NOMO-1 (cell line): Measurements from ENCODE around the gene HHAT.
A peak's percentile ranks its signal among the peaks of the same experiment; 100 is the strongest.

Experiments used
- DNase-seq, 2 experiments: peaks; one replicate each; lab custom pipeline; 2025; ENCODE audit not compliant: unreplicated experiment in 2 of 2; lab: John Stamatoyannopoulos, UW

The HHAT gene

DNA sequence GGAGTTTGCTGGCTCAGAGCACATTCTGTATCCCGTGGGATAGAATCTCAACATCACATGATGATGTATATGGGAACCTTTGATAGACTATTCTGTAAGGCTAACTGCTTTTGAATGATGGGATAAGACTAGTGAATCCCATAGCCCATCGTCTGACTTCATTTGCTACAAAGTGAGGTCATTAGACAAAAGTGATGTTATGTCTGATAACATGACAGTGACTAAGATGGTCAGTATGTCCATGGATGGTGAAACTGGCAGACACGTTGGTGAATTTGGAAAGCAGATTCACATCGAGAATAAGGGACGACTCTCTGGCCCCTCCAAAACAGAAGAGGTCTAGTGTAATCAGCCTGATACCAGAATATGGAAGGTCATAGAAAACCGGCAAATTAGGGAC lies 108.4 kb downstream of the HHAT start:
- no peak for DNase-seq

- no peak for DNase-seq
These were observed 109.1 kb downstream of the HHAT start for GRCh38 chr1:210437781-210438180.

DNA sequence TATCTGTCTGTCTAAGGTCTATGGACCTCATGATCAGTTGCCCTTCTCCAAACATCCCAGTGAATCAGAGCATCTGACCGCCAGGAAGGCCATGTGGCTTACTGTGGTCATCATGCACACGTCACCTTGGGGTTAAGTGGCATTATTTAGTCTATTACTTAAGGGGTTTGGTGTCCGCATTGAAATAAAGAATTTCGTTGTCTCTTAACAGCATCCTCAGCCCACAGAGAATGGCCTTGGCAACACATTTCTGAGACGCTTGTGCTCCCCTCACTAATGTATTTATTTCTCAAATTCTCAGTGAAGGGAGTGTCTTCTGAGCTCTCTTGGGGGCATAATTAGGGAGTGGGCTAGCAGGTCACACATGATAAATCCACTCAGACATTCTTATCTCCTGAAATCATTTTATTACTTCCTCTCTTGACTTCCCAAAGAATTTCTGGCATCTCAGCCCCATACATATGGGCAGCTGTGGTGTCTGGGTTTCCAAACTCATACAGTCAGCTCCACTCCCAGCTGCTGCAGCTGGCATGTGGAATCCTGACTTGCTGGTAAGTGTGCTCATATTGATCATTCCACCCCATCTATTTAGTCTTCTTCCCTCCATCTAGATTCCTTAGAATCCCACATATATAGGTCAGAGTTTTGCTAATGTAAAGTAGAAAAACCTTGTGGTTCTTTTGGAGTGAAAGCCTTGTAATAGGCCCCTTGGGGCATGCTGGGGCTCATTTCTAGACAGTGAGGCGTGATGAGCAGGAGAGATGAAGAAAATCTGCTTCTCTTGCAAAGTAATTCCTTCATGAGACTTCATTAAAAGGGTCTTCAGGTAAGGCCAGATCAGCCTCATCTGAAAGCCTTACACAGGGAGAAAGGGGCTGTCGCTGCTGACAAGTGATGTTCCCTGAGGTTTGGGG lies 110.5 kb downstream of the HHAT start:
- no peak for DNase-seq

DNA sequence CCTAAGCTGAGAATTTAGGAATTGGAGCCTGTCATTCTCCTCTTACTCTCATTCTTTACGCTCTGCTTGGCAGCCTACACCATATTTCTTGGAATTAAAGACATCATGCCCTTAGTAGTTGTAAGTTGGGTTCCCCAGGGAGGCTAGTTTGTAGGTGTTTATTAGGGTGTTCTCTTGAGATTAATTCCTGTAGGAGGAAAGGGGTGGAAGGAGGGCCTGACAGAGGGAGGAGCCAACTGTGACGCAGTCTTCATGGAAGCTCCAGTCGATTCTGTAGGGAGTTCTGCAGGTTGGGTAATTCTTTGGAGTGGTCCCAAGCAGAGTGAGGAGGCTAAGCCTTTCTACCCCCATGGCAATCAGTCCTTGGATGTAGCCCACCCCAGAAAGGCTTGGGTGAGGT lies 111.4 kb downstream of the HHAT start:
- DNase-seq: no peak

GRCh38 chr1:210441028-210441427 lies 112.3 kb downstream of the HHAT start:
- no peak for DNase-seq

DNA sequence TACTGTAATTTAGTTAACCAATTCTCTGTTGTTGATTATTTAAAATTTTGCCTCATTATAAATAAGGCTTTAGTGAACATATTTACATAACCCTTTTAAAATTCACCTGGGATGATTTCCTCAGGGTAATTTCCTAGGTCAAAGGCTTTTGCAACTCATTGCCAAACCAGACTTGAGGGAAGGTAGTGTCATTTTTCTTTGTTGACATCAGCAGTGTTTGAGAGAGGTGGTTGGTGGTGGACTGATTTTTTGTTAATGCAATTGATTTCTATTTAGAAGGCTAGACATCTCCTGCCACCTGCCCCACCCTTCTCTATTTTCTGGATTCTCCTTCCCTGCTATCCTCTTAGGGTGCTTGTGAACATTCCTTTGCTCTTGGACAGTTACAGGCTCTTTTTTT lies 116.8 kb downstream of the HHAT start:
- no peak for DNase-seq

GRCh38 chr1:210445931-210446330 lies 117.2 kb downstream of the HHAT start:
- no peak for DNase-seq

DNA sequence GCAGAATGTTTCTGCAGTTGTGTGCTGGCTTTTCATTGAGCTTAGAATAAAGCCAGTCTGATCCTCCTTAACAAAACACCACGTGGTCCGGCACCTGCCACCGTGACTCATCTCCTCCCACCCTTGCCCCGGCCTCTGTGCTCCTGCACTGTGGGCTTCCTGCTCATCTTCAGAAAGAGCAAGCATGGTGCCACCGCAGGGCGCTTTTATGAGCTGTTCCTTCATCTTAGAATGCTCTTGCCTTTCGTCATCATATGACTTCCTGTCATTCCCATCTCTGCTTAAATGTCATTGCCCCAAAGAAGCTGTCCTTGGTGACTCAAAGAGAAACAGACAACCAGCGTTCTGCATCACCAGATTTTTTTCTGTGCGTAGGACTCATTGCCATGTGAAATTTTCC lies 117.8 kb downstream of the HHAT start:
- peak; percentile 7 to 13 for DNase-seq

GRCh38 chr1:210447456-210448057 lies 118.9 kb downstream of the HHAT start:
- DNase-seq: no peak

GRCh38 chr1:210448297-210448892 lies 119.7 kb downstream of the HHAT start:
- peak; percentile 4 to 12 for DNase-seq

GRCh38 chr1:210455840-210456603 lies 127.3 kb downstream of the HHAT start:
- no peak for DNase-seq

DNA sequence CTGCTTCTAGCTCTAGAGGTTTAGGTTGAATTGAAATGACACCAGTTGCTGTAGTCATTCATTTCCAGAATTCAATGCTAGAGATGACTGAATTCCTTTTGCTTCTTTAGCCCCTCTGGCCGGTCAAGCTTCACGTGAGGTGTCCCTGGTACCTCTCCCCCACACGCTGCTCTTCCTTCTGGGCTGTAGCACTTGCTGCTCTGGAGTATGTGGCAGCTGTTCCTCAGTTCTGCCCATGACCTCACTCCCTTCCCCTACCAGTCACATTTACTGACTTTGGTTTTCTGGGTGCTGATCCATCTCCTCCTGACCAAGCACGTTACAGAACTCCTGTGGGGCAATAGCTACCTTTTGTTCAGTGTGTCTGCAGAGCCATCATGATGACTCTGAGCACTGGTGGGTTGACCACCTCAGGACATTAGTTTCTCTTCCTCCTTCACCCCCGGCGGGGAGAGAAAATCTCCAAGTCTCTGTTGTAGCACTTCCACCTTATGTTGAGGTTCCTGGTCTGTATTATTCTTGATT lies 128.1 kb downstream of the HHAT start:
- DNase-seq: no peak

DNA sequence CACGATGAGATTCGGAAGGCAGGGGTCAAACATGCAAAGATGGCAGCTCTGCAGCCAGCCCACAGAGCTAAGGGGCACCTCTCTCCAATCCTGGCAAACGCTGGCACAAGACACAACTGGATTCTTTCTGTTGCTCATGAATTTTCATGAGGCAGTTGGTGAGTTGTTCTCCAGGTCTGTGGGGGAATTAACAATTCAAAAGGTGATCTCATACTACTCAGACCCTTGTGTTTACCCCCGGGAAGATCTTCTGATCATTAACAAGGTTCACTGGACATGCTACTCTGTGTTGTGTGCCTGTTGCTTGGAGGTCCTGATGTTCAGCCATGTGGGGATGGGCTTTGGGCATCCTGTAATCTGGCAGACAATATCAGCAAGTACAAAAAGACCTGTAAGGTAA lies 128.9 kb downstream of the HHAT start:
- DNase-seq: no peak

DNA sequence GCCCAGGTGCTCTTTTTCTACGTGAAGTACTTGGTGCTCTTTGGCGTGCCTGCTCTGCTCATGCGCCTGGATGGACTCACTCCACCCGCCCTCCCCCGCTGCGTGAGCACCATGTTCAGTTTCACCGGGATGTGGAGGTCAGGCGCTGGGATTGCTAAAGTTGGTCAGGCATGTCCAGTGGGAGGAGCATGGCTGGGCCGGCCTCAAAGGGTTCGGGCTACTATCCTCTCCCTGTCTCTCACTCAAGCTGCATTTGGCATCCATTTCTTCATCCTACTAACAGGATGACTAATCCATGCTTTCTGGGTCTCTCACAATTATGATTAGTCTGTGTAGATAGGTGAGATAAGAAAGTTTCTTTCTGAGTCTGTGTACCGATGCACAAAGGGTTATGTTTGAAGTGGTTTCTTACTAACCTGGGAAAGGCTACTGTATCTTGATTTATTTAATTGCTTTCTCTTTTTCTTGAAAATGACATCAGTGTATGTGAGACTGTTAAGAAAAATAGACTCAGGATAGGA lies 135.9 kb downstream of the HHAT start:
- no peak for DNase-seq

- DNase-seq: no peak
These were observed 136.4 kb downstream of the HHAT start for GRCh38 chr1:210465150-210465549.

- no peak for DNase-seq
These were observed 138.8 kb downstream of the HHAT start for GRCh38 chr1:210467440-210468043.

DNA sequence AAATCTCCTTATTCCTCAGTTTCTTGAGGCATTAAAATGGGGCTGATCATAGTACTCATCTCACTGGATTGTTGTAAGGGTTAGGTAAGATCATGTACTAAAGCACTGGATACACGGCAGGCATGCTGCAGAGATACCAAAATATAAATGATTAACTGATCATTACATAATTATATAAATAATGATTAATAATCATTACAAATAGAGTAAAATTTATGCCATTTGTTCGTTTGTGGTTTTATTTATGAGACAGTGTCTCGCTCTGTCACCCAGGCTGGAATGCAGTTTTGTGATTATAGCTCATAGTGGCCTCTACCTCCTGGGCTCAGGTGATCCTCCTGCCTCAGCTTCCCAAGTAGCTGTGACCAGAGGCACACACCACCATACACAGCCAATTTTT lies 140.7 kb downstream of the HHAT start:
- no peak for DNase-seq

GRCh38 chr1:210475321-210475720 lies 146.6 kb downstream of the HHAT start:
- DNase-seq: no peak

DNA sequence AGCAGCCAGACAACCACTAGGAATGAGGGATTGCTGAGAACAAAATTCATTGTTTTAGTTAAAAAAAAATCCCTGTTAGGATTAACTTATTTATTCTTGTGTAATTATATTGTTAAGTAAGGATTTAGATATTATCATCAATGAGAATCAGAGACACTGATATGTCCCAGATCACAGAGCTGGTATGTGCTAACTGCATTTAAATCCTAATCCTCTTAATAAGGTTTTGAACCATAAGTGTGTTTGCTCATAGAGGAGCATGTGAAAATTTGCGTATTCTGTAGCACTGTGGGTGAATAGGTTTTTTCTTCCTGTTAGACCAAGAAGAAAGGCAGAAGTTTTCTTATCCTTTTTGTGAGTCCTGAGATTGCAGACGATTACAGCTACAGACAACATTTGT lies 147.1 kb downstream of the HHAT start:
- DNase-seq: no peak

DNA sequence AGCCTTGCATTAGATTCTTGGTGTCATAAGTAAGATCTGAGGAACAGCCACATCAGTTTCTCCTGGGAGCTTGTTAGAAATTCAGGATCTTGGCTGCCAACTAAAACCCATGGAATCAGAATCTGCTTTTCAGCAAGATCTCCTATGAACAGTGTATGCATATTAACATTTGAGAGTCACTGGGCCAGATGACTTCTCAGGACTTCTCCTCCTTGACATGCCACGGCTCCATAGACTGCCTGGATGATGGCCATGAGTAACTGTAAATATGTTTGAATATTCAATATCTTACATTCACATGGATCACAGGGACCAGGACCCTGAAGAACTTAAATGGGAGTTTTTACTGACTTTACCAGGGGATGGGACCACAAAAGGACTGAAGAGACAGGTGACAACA lies 148.0 kb downstream of the HHAT start:
- no peak for DNase-seq
